GM19239 (cell line): ENCODE results near the gene CEBPB.
A peak's percentile ranks its signal among the peaks of the same experiment; 100 is the strongest.
"Not testable (repeated sequence)": the region's sequence is repeated elsewhere in the genome, so short reads cannot be mapped to it uniquely, and the experiment has no call there.

ENCODE experiments used
- DNase-seq: peaks from one replicate; pipeline ENCODE4 v3.0.0; 2011; ENCODE audit warnings: low spot score; ENCODE audit not compliant: insufficient read length
- FAIRE-seq: peaks from 2 replicates; lab custom pipeline; 2011; peaks lifted over from hg19 to GRCh38; lab: Jason Lieb, UNC

The CEBPB gene

GRCh38 chr20:50165684-50166554 is 24.7 kb upstream of the CEBPB start:
- peak; percentile 72 for FAIRE-seq
- peak; percentile 78 for DNase-seq

- DNase-seq (no peak), FAIRE-seq (peak; percentile 40)
Measured at GRCh38 chr20:50169329-50169823, 21.3 kb upstream of the CEBPB start.

GRCh38 chr20:50170549-50171220 is 19.9 kb upstream of the CEBPB start:
- DNase-seq, result no peak
- FAIRE-seq, result no peak

GRCh38 chr20:50172347-50173013 is 18.1 kb upstream of the CEBPB start:
- FAIRE-seq (no peak), DNase-seq (no peak)

- FAIRE-seq, result no peak
- no peak for DNase-seq
Measured at GRCh38 chr20:50174456-50174855, 16.2 kb upstream of the CEBPB start.

- FAIRE-seq (no peak), DNase-seq (no peak)
Measured at GRCh38 chr20:50175938-50176933, 14.4 kb upstream of the CEBPB start.

GRCh38 chr20:50178672-50179071 is 12.0 kb upstream of the CEBPB start:
- FAIRE-seq, result not testable (repeated sequence)

GRCh38 chr20:50181344-50181743 is 9.3 kb upstream of the CEBPB start:
- DNase-seq (no peak), FAIRE-seq (no peak)

More at GRCh38 chr20:50178672-50179071, 12.0 kb upstream of the CEBPB start:
- not testable (repeated sequence) for DNase-seq

GRCh38 chr20:50182346-50182745 is 8.3 kb upstream of the CEBPB start:
- DNase-seq (no peak), FAIRE-seq (no peak)

- FAIRE-seq, result no peak
- no peak for DNase-seq
Measured at GRCh38 chr20:50185426-50185825, 5.2 kb upstream of the CEBPB start.

- DNase-seq, result peak; percentile 66
- peak; percentile 81 for FAIRE-seq
Measured at GRCh38 chr20:50186151-50186885, 4.3 kb upstream of the CEBPB start.

GRCh38 chr20:50186987-50187402 is 3.6 kb upstream of the CEBPB start:
- FAIRE-seq, result no peak
- no peak for DNase-seq

- FAIRE-seq, result no peak
- no peak for DNase-seq
Measured at GRCh38 chr20:50187403-50188051, 3.1 kb upstream of the CEBPB start.

- no peak for FAIRE-seq
Measured at GRCh38 chr20:50188287-50188688, 2.3 kb upstream of the CEBPB start.

GRCh38 chr20:50188879-50189680 is 1.6 kb upstream of the CEBPB start:
- FAIRE-seq, result no peak
- no peak for DNase-seq

More at GRCh38 chr20:50188287-50188688, 2.3 kb upstream of the CEBPB start:
- no peak for DNase-seq

GRCh38 chr20:50189681-50190250 is 864 bp upstream of the CEBPB start:
- FAIRE-seq, result no peak
- DNase-seq, result no peak

GRCh38 chr20:50191065-50191543 is 474 bp downstream of the CEBPB start:
- DNase-seq, result peak; percentile 46
- FAIRE-seq, result no peak
